GM18520 (cell line): ENCODE data around the gene BAHCC1.

Experiments
- ATAC-seq: cut with Tn5 transposase; IDR thresholded peaks from one replicate; pipeline ENCODE4 v1.9.1; 2021; ENCODE audit not compliant: unreplicated experiment

BAHCC1 gene

GRCh38 chr17:81410852-81411251 is 15.6 kb downstream of the BAHCC1 start:
- ATAC-seq = no peak

GRCh38 chr17:81411305-81411704 is 16.0 kb downstream of the BAHCC1 start:
- ATAC-seq = no peak

- ATAC-seq = no peak
Measured at GRCh38 chr17:81412490-81413093, 17.3 kb downstream of the BAHCC1 start.

GRCh38 chr17:81413497-81414135 is 18.4 kb downstream of the BAHCC1 start:
- ATAC-seq = no peak

GRCh38 chr17:81414756-81415516 is 19.7 kb downstream of the BAHCC1 start:
- ATAC-seq = no peak

- no peak for ATAC-seq
Measured at GRCh38 chr17:81415681-81416080, 20.4 kb downstream of the BAHCC1 start.

GRCh38 chr17:81416612-81417011 is 21.4 kb downstream of the BAHCC1 start:
- no peak for ATAC-seq

GRCh38 chr17:81417049-81417878 is 22.0 kb downstream of the BAHCC1 start:
- no peak for ATAC-seq

- ATAC-seq = no peak
Measured at GRCh38 chr17:81417879-81418709, 22.8 kb downstream of the BAHCC1 start.

GRCh38 chr17:81418710-81419318 is 23.6 kb downstream of the BAHCC1 start:
- no peak for ATAC-seq

GRCh38 chr17:81419319-81419885 is 24.1 kb downstream of the BAHCC1 start:
- no peak for ATAC-seq

- no peak for ATAC-seq
Measured at GRCh38 chr17:81419886-81420768, 24.9 kb downstream of the BAHCC1 start.

- ATAC-seq = no peak
Measured at GRCh38 chr17:81420769-81421462, 25.7 kb downstream of the BAHCC1 start.

- ATAC-seq = no peak
Measured at GRCh38 chr17:81422776-81423697, 27.8 kb downstream of the BAHCC1 start.

- no peak for ATAC-seq
Measured at GRCh38 chr17:81423698-81424071, 28.4 kb downstream of the BAHCC1 start.

- no peak for ATAC-seq
Measured at GRCh38 chr17:81424151-81425017, 29.1 kb downstream of the BAHCC1 start.
